NCI-H1105 (cell line): ENCODE results near the gene METTL22.

Experiments used
- DNase-seq: peaks from one replicate; lab custom pipeline; 2025; lab: John Stamatoyannopoulos, UW

The METTL22 gene

DNA sequence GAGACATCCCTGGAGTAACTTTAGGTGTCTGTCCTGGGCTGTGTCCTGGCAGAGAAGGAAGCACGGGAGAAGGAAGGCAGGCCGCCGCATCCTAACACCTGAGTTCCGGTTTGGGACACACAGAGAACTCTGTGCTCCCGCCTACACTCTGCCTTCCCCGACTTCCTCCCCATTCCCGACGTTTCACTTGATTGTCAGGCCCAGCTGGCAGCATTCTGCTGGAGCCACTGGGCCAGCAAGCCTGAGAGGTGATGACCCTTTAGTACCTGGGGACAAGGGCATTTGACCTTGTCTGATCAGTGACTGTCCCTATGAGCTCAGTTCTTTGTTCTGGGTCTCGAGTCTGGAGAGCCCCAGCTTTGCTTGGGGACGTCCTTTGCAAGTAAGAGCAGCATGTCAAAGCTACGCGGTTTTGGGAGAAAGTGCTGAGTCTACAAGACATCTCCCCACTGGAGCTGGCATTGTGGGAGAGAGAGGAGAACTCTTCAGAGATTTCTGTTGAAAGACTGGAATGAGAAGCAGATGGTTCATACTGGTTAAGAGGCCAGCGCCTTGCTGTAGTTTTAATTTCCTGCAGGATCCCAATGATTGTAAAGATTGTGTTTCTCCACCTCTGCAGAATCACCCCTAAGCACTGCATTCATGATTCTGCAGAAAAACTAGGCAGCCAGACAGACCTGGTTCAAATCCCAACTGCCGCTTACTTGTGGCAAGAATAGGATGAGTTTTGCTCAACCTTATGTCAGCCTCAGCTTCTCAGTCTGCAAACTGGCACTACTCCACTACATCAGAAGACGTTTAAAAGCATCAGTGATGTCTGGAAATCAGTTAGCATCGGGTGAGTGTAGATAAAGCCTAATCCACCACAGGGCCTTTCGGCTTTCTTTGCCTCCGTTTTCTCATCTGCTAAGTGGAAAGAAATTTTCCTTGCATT lies 73.6 kb downstream of the METTL22 start:
- no peak for DNase-seq

DNA sequence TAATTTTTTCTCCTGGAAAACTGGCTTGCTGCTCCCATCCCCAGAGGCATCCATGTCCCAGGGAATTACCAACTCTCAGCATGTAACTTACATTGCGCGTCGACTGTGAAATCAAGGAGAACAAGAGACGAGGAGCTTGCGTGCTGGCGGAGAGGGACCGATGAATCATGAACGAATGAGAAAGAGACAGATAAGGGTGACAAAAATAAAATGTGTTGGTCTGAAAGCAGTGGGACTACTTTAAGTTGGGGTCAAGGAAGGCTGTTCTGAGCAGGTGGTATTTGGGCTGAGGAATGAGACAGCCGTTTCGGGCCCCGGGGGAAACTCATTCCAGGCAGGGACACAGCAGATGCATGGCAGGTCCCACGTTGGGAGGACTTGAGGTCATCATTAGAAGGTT lies 75.4 kb downstream of the METTL22 start:
- no peak for DNase-seq

- DNase-seq: no peak
Observed at GRCh38 chr16:8697965-8698364, 76.5 kb downstream of the METTL22 start.
